Measurements from ENCODE around the gene SGTA. TPM values are rescaled to one million over a fixed set of nuclear protein-coding genes. Genes with fewer than 3 reads are reported as not detected.

Gene SGTA
- total and polyA plus RNA-seq, 4 donors, result 29.6 to 147 (median 95.3) TPM

GRCh38 chr19:2756477-2756876 is 26.6 kb downstream of the SGTA start:
- no peak for DNase-seq (ENCODE audit: low read depth in 4 of 6, low spot score in 6 of 6)
- Histone ChIP-seq H3K27ac (ENCODE audit: low read depth, low read length) (no peak overlapping the region), H3K4me3 (ENCODE audit: low read depth, low read length) (no peak overlapping the region), H3K27me3 (ENCODE audit: control insufficient read depth, insufficient read depth, low read length) (no peaks in the 10 kb centered on the region), H3K36me3 (ENCODE audit: control insufficient read depth, insufficient read depth, low read length) (peaks cover 85% of the 10 kb centered on the region), H3K9me3 (ENCODE audit: control insufficient read depth, insufficient read depth, low read length) (no peaks in the 10 kb centered on the region), H3K4me1 (ENCODE audit: control insufficient read depth, insufficient read depth, low read length) (no peaks in the 10 kb centered on the region)
- WGBS (ENCODE audit: insufficient coverage), result 95% methylated on average over 7 of the region's 8 CpGs

- Histone ChIP-seq H3K27ac (ENCODE audit: low read depth, low read length) (no peak overlapping the region), H3K27me3 (ENCODE audit: control insufficient read depth, insufficient read depth, low read length) (no peaks in the 10 kb centered on the region), H3K4me3 (ENCODE audit: low read depth, low read length) (no peak overlapping the region), H3K9me3 (ENCODE audit: control insufficient read depth, insufficient read depth, low read length) (no peaks in the 10 kb centered on the region), H3K4me1 (ENCODE audit: control insufficient read depth, insufficient read depth, low read length) (no peaks in the 10 kb centered on the region), H3K36me3 (ENCODE audit: control insufficient read depth, insufficient read depth, low read length) (peaks cover 78% of the 10 kb centered on the region)
- WGBS (ENCODE audit: insufficient coverage), result 93% methylated on average over 9 of the region's 16 CpGs
- DNase-seq (ENCODE audit: low read depth in 4 of 6, low spot score in 6 of 6), result no peak
Measured at GRCh38 chr19:2755811-2756210, 27.3 kb downstream of the SGTA start.

- H3K9me3 ChIP-seq (ENCODE audit: control insufficient read depth, insufficient read depth, low read length), result no peaks in the 10 kb centered on the region
- peaks cover 74% of the 10 kb centered on the region for H3K36me3 ChIP-seq (ENCODE audit: control insufficient read depth, insufficient read depth, low read length)
- no peaks in the 10 kb centered on the region for H3K4me1 ChIP-seq (ENCODE audit: control insufficient read depth, insufficient read depth, low read length)
- no peak for DNase-seq (ENCODE audit: low read depth in 4 of 6, low spot score in 6 of 6)
- H3K27ac ChIP-seq (ENCODE audit: low read depth, low read length), result no peak overlapping the region
- H3K4me3 ChIP-seq (ENCODE audit: low read depth, low read length), result no peak overlapping the region
- no peaks in the 10 kb centered on the region for H3K27me3 ChIP-seq (ENCODE audit: control insufficient read depth, insufficient read depth, low read length)
- WGBS (ENCODE audit: insufficient coverage), result 86% methylated on average over 16 of the region's 16 CpGs
Measured at GRCh38 chr19:2755448-2755705, 27.7 kb downstream of the SGTA start.

- no peaks in the 10 kb centered on the region for H3K27me3 ChIP-seq (ENCODE audit: control insufficient read depth, insufficient read depth, low read length)
- peaks cover 73% of the 10 kb centered on the region for H3K36me3 ChIP-seq (ENCODE audit: control insufficient read depth, insufficient read depth, low read length)
- no peak overlapping the region for H3K4me3 ChIP-seq (ENCODE audit: low read depth, low read length)
- H3K4me1 ChIP-seq (ENCODE audit: control insufficient read depth, insufficient read depth, low read length), result no peaks in the 10 kb centered on the region
- DNase-seq (ENCODE audit: low read depth in 4 of 6, low spot score in 6 of 6), result no peak
- H3K27ac ChIP-seq (ENCODE audit: low read depth, low read length), result no peak overlapping the region
- 95% methylated on average over 43 of the region's 43 CpGs for WGBS (ENCODE audit: insufficient coverage)
- H3K9me3 ChIP-seq (ENCODE audit: control insufficient read depth, insufficient read depth, low read length), result no peaks in the 10 kb centered on the region
Measured at GRCh38 chr19:2754659-2755447, 28.2 kb downstream of the SGTA start.

GRCh38 chr19:2751438-2751830 is 31.6 kb downstream of the SGTA start:
- Histone ChIP-seq H3K4me3 (ENCODE audit: low read depth, low read length) (no peak overlapping the region), H3K4me1 (ENCODE audit: control insufficient read depth, insufficient read depth, low read length) (peaks cover 7% of the 10 kb centered on the region), H3K36me3 (ENCODE audit: control insufficient read depth, insufficient read depth, low read length) (peaks cover 39% of the 10 kb centered on the region), H3K27me3 (ENCODE audit: control insufficient read depth, insufficient read depth, low read length) (no peaks in the 10 kb centered on the region), H3K27ac (ENCODE audit: low read depth, low read length) (no peak overlapping the region), H3K9me3 (ENCODE audit: control insufficient read depth, insufficient read depth, low read length) (no peaks in the 10 kb centered on the region)
- WGBS (ENCODE audit: insufficient coverage), result 93% methylated on average over 20 of the region's 21 CpGs
- DNase-seq (ENCODE audit: low read depth in 4 of 6, low spot score in 6 of 6), result no peak

GRCh38 chr19:2750808-2751437 is 32.1 kb downstream of the SGTA start:
- no peak overlapping the region for H3K4me3 ChIP-seq (ENCODE audit: low read depth, low read length)
- no peaks in the 10 kb centered on the region for H3K9me3 ChIP-seq (ENCODE audit: control insufficient read depth, insufficient read depth, low read length)
- no peak overlapping the region for H3K27ac ChIP-seq (ENCODE audit: low read depth, low read length)
- H3K27me3 ChIP-seq (ENCODE audit: control insufficient read depth, insufficient read depth, low read length), result no peaks in the 10 kb centered on the region
- DNase-seq (ENCODE audit: low read depth in 4 of 6, low spot score in 6 of 6), result no peak
- H3K36me3 ChIP-seq (ENCODE audit: control insufficient read depth, insufficient read depth, low read length), result peaks cover 34% of the 10 kb centered on the region
- peaks cover 7% of the 10 kb centered on the region for H3K4me1 ChIP-seq (ENCODE audit: control insufficient read depth, insufficient read depth, low read length)
- 78% methylated on average over 16 of the region's 17 CpGs for WGBS (ENCODE audit: insufficient coverage)

GRCh38 chr19:2747349-2747748 is 35.7 kb downstream of the SGTA start:
- H3K4me3 ChIP-seq (ENCODE audit: low read depth, low read length), result no peak overlapping the region
- no peak for DNase-seq (ENCODE audit: low read depth in 4 of 6, low spot score in 6 of 6)
- H3K9me3 ChIP-seq (ENCODE audit: control insufficient read depth, insufficient read depth, low read length), result no peaks in the 10 kb centered on the region
- H3K36me3 ChIP-seq (ENCODE audit: control insufficient read depth, insufficient read depth, low read length), result no peaks in the 10 kb centered on the region
- peaks cover 3% of the 10 kb centered on the region for H3K27me3 ChIP-seq (ENCODE audit: control insufficient read depth, insufficient read depth, low read length)
- 89% methylated on average over 2 of the region's 7 CpGs for WGBS (ENCODE audit: insufficient coverage)
- peaks cover 7% of the 10 kb centered on the region for H3K4me1 ChIP-seq (ENCODE audit: control insufficient read depth, insufficient read depth, low read length)
- H3K27ac ChIP-seq (ENCODE audit: low read depth, low read length), result no peak overlapping the region

- Histone ChIP-seq H3K9me3 (ENCODE audit: control insufficient read depth, insufficient read depth, low read length) (no peaks in the 10 kb centered on the region), H3K27ac (ENCODE audit: low read depth, low read length) (no peak overlapping the region), H3K4me1 (ENCODE audit: control insufficient read depth, insufficient read depth, low read length) (peaks cover 14% of the 10 kb centered on the region), H3K27me3 (ENCODE audit: control insufficient read depth, insufficient read depth, low read length) (peaks cover 5% of the 10 kb centered on the region), H3K4me3 (ENCODE audit: low read depth, low read length) (no peak overlapping the region), H3K36me3 (ENCODE audit: control insufficient read depth, insufficient read depth, low read length) (no peaks in the 10 kb centered on the region)
- no peak for DNase-seq (ENCODE audit: low read depth in 4 of 6, low spot score in 6 of 6)
- no CpG with 5 or more reads among the region's 4 CpGs for WGBS (ENCODE audit: insufficient coverage)
Measured at GRCh38 chr19:2744113-2744512, 39.0 kb downstream of the SGTA start.

GRCh38 chr19:2743099-2743498 is 40.0 kb downstream of the SGTA start:
- peaks cover 17% of the 10 kb centered on the region for H3K4me1 ChIP-seq (ENCODE audit: control insufficient read depth, insufficient read depth, low read length)
- no peaks in the 10 kb centered on the region for H3K36me3 ChIP-seq (ENCODE audit: control insufficient read depth, insufficient read depth, low read length)
- no peak for DNase-seq (ENCODE audit: low read depth in 4 of 6, low spot score in 6 of 6)
- no peak overlapping the region for H3K4me3 ChIP-seq (ENCODE audit: low read depth, low read length)
- H3K27ac ChIP-seq (ENCODE audit: low read depth, low read length), result no peak overlapping the region
- H3K27me3 ChIP-seq (ENCODE audit: control insufficient read depth, insufficient read depth, low read length), result peaks cover 5% of the 10 kb centered on the region
- H3K9me3 ChIP-seq (ENCODE audit: control insufficient read depth, insufficient read depth, low read length), result no peaks in the 10 kb centered on the region
- WGBS (ENCODE audit: insufficient coverage), result 80% methylated on average over 2 of the region's 8 CpGs

GRCh38 chr19:2740314-2740656 is 42.8 kb downstream of the SGTA start:
- 59% methylated on average over 6 of the region's 13 CpGs for WGBS (ENCODE audit: insufficient coverage)
- H3K9me3 ChIP-seq (ENCODE audit: control insufficient read depth, insufficient read depth, low read length), result no peaks in the 10 kb centered on the region
- no peak for DNase-seq (ENCODE audit: low read depth in 4 of 6, low spot score in 6 of 6)
- H3K27ac ChIP-seq (ENCODE audit: low read depth, low read length), result no peak overlapping the region
- H3K36me3 ChIP-seq (ENCODE audit: control insufficient read depth, insufficient read depth, low read length), result peaks cover 20% of the 10 kb centered on the region
- peak overlapping the region; percentile 81 for H3K4me3 ChIP-seq (ENCODE audit: low read depth, low read length)
- H3K27me3 ChIP-seq (ENCODE audit: control insufficient read depth, insufficient read depth, low read length), result peaks cover 5% of the 10 kb centered on the region
- H3K4me1 ChIP-seq (ENCODE audit: control insufficient read depth, insufficient read depth, low read length), result peaks cover 17% of the 10 kb centered on the region
